ENCODE results near the gene MRPS2. TPM values are rescaled to one million over a fixed set of nuclear protein-coding genes. Genes with fewer than 3 reads are reported as not detected.

MRPS2 gene
- total RNA-seq, 2 donors from 2014 or later: 15.8 to 35.0 TPM

DNA sequence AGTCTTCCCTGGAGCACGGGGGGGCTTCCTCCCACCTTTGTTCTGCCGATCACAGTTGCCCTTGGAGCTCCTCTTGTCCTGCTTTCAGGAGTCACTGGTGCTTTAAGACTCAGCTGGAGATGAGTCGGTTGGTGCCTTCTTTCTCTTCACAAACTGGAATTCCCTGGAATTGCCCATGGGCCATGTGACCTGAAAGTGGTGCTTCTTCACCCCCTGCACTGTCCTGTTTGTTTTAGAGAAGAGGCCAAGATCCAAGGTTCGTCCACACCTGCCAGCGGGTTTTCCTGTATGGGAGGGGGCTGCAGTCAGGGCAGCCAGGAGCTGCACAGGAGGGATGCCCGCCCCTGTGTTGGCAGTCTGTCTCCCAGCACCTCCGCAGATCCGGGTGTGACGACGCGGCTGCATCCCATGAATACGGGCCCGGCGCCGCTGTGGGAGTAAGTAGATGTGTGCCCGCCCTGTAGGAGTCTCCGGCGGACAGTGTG is 9.5 kb upstream of the MRPS2 start:
- no peak overlapping the region for H3K27ac ChIP-seq
- intact Hi-C loops (cut with DNase I): no loop called here
- 84 to 89% methylated on average over 17 to 18 of the region's 18 CpGs for WGBS, 2 donors
- H3K27me3 ChIP-seq: no peaks in the 10 kb centered on the region
- H3K36me3 ChIP-seq (replicated peaks in 1 of 2; ENCODE audit: insufficient read depth in 1 of 2, low read depth in 2 of 2): peaks cover 0 to 3% of the 10 kb centered on the region in 2 donors
- TF ChIP-seq, protein P1, sequence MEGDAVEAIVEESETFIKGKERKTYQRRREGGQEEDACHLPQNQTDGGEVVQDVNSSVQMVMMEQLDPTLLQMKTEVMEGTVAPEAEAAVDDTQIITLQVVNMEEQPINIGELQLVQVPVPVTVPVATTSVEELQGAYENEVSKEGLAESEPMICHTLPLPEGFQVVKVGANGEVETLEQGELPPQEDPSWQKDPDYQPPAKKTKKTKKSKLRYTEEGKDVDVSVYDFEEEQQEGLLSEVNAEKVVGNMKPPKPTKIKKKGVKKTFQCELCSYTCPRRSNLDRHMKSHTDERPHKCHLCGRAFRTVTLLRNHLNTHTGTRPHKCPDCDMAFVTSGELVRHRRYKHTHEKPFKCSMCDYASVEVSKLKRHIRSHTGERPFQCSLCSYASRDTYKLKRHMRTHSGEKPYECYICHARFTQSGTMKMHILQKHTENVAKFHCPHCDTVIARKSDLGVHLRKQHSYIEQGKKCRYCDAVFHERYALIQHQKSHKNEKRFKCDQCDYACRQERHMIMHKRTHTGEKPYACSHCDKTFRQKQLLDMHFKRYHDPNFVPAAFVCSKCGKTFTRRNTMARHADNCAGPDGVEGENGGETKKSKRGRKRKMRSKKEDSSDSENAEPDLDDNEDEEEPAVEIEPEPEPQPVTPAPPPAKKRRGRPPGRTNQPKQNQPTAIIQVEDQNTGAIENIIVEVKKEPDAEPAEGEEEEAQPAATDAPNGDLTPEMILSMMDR (IDR thresholded peaks at IDR 0.05): no peak
- no peak for TF ChIP-seq POLR2A (IDR thresholded peaks at IDR 0.05)
- H3K4me3 ChIP-seq: no peak overlapping the region
- H3K4me1 ChIP-seq: no peaks in the 10 kb centered on the region
- DNase-seq (no peak), ATAC-seq (no peak)
- no peaks in the 10 kb centered on the region for H3K9me3 ChIP-seq

DNA sequence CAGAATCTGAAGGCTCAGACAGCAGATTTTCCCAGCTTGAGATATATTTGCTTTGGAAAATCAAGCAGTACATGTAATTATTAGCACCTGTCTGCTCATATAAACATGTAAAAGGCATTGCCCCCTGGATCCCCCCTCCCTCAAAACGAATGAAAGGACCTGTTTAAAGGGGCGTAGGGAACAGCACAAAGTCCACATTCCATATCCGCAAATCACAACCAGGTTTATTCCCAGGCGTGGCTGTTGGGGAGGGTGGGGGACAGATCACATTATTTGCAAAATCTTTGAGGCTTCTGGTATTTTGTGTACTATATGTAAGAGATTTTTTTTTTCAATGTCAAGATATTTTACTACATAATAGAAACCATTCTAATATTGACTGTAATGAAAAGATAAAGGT is 8.7 kb upstream of the MRPS2 start:
- ATAC-seq: no peak
- Histone ChIP-seq H3K9me3 (no peaks in the 10 kb centered on the region), H3K4me1 (no peaks in the 10 kb centered on the region), H3K4me3 (no peak overlapping the region), H3K36me3 (replicated peaks in 1 of 2; ENCODE audit: insufficient read depth in 1 of 2, low read depth in 2 of 2) (no peaks in the 10 kb centered on the region), H3K27me3 (no peaks in the 10 kb centered on the region), H3K27ac (no peak overlapping the region)
- 60 to 74% methylated on average over 4 of the region's 4 CpGs for whole genome bisulfite sequencing, 2 donors
- DNase-seq: no peak
- TF ChIP-seq, protein P1 (IDR thresholded peaks at IDR 0.05): no peak
- TF ChIP-seq POLR2A (IDR thresholded peaks at IDR 0.05): no peak
- intact Hi-C loops (cut with DNase I): no loop called here

DNA sequence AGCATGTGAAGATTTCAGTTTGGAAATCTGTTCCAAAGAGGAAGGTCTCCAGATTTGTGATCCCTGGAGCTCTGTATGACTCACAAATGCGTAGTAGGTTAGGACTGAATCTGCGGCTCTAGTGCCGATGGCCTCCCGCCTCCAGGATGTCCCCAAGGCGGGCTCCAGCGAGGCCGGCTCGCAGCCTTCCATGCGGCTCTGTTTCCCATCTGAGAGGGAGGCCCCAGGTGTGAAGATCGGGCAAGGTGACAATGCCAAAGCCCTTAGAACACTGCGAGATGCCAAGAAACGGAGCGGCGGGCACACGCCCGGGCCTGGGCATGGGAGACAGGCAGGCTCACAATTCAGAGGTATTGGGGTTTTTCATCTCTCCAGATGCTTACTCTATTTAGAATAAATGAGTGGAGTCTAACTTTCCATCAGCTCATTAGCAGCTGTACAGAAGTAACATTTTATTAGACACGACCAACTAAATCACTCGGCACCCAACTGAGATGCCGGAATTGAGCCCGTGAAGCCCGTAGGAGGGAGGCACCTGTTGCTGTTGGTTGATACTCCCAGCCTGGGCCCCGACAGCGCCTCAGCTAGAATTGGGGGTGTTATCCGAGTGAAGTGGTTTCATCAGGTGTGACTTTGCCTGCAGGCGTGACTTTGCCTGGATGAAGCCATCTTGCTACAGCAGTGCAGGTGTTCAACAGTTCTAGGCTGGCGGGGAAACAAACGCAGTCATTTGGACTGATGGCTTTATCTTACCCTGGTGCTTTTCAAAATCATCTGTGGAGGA is 7.4 kb upstream of the MRPS2 start:
- no peak for DNase-seq
- intact Hi-C loops (cut with DNase I): no loop called here
- 87 to 91% methylated on average over 17 to 27 of the region's 27 CpGs for WGBS, 2 donors

DNA sequence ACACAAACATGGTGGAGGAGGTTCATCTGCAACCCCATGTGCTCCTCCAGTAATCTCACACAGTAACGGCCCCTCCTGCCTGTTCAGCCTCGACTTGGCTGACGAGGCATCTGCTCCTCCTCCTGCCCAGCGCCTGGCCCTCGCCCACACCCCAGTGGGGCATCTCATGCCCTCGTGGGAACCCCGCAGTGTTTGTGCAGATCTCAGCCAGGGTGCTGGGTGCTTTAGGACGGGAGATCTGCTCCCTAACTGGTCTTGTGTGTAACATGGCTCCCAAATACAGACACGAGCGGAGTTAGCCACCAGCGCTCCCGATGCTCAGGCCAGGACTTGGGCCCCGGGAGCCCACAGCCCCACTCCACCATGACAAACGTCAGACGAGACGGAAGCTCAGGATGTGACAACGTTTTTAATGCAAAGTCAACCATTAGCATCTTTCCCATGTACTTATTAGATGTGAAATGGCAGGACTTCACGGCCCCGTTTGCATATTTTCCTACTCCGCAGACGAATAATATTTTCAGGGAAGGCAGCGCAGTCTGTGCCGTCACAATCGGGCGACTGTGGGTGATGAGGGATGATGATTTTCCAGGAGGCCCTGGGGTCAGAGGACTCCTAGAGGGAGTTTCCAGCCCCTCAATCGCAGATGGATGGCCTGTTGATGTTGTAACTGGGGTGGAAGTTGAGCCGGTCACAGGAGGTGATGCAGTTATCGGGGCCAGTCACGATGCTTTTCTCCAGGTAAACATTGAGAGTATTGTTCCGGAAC is 5.5 kb upstream of the MRPS2 start:
- 81 to 85% methylated on average over 30 of the region's 30 CpGs for WGBS, 2 donors
- Histone ChIP-seq H3K9me3 (no peaks in the 10 kb centered on the region), H3K27ac (no peak overlapping the region), H3K36me3 (replicated peaks in 1 of 2; ENCODE audit: insufficient read depth in 1 of 2, low read depth in 2 of 2) (no peaks in the 10 kb centered on the region), H3K4me3 (no peak overlapping the region), H3K4me1 (peaks cover 12% of the 10 kb centered on the region), H3K27me3 (no peaks in the 10 kb centered on the region)
- no peak for ATAC-seq
- intact Hi-C loops (cut with DNase I): no loop called here
- DNase-seq: no peak
- no peak for TF ChIP-seq POLR2A (IDR thresholded peaks at IDR 0.05)
- TF ChIP-seq, protein P1 (IDR thresholded peaks at IDR 0.05): no peak

More for the DNA sequence above, 7.4 kb upstream of the MRPS2 start:
- TF ChIP-seq, protein P1 (IDR thresholded peaks at IDR 0.05): no peak
- TF ChIP-seq POLR2A (IDR thresholded peaks at IDR 0.05): no peak
- H3K4me3 ChIP-seq: no peak overlapping the region
- H3K9me3 ChIP-seq: no peaks in the 10 kb centered on the region
- no peaks in the 10 kb centered on the region for H3K27me3 ChIP-seq
- no peaks in the 10 kb centered on the region for H3K4me1 ChIP-seq
- no peak overlapping the region for H3K27ac ChIP-seq
- ATAC-seq: no peak
- H3K36me3 ChIP-seq (replicated peaks in 1 of 2; ENCODE audit: insufficient read depth in 1 of 2, low read depth in 2 of 2): no peaks in the 10 kb centered on the region

Measured in body of pancreas (tissue), 4 donors.